ENCODE data around the gene ZNF710. TPM values are rescaled to one million over a fixed set of nuclear protein-coding genes. Genes with fewer than 3 reads are reported as not detected.

The ZNF710 gene
- total RNA-seq, 2 experiments from 2014 or later: 13.8 to 19.0 TPM

DNA sequence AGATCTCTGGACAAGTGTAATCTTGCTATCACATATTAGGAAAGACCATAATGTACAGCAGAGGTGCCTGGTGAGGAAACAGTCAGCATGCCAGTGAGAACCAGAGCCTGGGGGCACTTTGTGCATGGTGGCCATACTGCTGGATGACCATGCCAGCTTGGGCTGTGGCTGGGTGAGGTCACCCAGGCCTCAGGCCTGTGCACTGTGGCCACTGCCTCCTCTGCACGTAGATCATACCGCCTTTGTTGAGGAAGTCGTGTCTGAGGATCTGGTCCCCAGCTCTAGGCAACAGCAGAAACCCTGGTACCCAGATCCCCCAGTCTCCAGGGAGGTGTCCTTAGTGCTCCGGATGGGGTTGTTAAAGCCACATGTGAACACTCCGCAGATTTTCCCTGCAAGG lies 38.9 kb downstream of the ZNF710 start:
- H3K4me2 ChIP-seq (ENCODE audit: low read length): no peak overlapping the region
- no peaks in the 10 kb centered on the region for H3K9me3 ChIP-seq (ENCODE audit: low read length)
- H2AFZ ChIP-seq (ENCODE audit: low read length): no peak overlapping the region
- intact Hi-C loops (cut with micrococcal nuclease; ENCODE audit: unreplicated experiment): no loop called here
- TF ChIP-seq EZH2phosphoT487 (IDR thresholded peaks at IDR 0.05; ENCODE audit: borderline replicate concordance, low read depth, low read length) (no peak), CTCF (conservative IDR thresholded peaks at IDR 0.05; ENCODE audit: low read length) (no peak)
- no peak for DNase-seq (ENCODE audit: low spot score)
- H3K4me3 ChIP-seq (ENCODE audit: low read depth, low read length, poor library complexity, severe bottlenecking): no peak overlapping the region
- peaks cover 32% of the 10 kb centered on the region for H3K4me1 ChIP-seq (ENCODE audit: insufficient read depth, low read length, poor library complexity, severe bottlenecking)
- CTCF ChIA-PET (ENCODE audit: unreplicated experiment): no interaction called here
- POLR2A ChIA-PET: no interaction called here
- no TSS peak for BruUV-seq (replicated peaks)
- H3K27ac ChIP-seq (ENCODE audit: low read depth, low read length, poor library complexity, severe bottlenecking): no peak overlapping the region
- no peaks in the 10 kb centered on the region for H3K79me2 ChIP-seq (ENCODE audit: insufficient read depth, low read depth, low read length)
- H4K20me1 ChIP-seq (ENCODE audit: insufficient read depth, low read length): no peaks in the 10 kb centered on the region
- H3K9me2 ChIP-seq (ENCODE audit: insufficient read depth, low read length): no peaks in the 10 kb centered on the region
- no peaks in the 10 kb centered on the region for H3K36me3 ChIP-seq (ENCODE audit: insufficient read depth, low read length)

- Histone ChIP-seq H3K4me1 (ENCODE audit: insufficient read depth, low read length, poor library complexity, severe bottlenecking) (peaks cover 37% of the 10 kb centered on the region), H3K9me3 (ENCODE audit: low read length) (no peaks in the 10 kb centered on the region), H2AFZ (ENCODE audit: low read length) (no peak overlapping the region), H3K79me2 (ENCODE audit: insufficient read depth, low read depth, low read length) (no peaks in the 10 kb centered on the region), H3K9me2 (ENCODE audit: insufficient read depth, low read length) (no peaks in the 10 kb centered on the region), H3K27ac (ENCODE audit: low read depth, low read length, poor library complexity, severe bottlenecking) (no peak overlapping the region), H3K4me2 (ENCODE audit: low read length) (no peak overlapping the region; the same call in 1 of the 2 replicates), H3K36me3 (ENCODE audit: insufficient read depth, low read length) (no peaks in the 10 kb centered on the region), H3K4me3 (ENCODE audit: low read depth, low read length, poor library complexity, severe bottlenecking) (no peak overlapping the region), H4K20me1 (ENCODE audit: insufficient read depth, low read length) (no peaks in the 10 kb centered on the region)
- ChIA-PET CTCF (ENCODE audit: unreplicated experiment) (no interaction called here), POLR2A (no interaction called here)
- intact Hi-C loops (cut with micrococcal nuclease; ENCODE audit: unreplicated experiment): no loop called here
- no TSS peak for BruUV-seq (replicated peaks)
- no peak for DNase-seq (ENCODE audit: low spot score)
- no peak for TF ChIP-seq CTCF (conservative IDR thresholded peaks at IDR 0.05; ENCODE audit: low read length)
- no peak for TF ChIP-seq EZH2phosphoT487 (IDR thresholded peaks at IDR 0.05; ENCODE audit: borderline replicate concordance, low read depth, low read length)
Measured at GRCh38 chr15:90040618-90041017, 39.5 kb downstream of the ZNF710 start.

DNA sequence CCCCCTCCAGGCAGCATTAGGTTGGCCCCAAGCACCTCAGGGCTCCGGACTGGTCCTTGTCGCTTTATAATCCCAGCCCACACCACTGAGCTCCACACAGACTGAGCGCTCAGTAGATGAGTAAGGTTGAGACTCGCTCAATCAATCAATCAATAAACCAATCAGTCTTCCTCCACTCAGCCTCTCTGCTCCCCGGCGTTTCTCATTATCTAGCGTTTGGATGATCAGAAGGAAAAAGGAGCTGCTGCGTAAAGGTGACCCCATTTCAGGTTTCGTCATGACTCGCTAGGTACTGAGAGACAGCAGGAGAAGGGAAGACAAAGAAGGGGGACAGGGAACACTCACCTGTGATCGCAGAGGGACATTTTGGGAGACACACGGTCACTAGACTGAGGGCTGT lies 41.2 kb downstream of the ZNF710 start:
- intact Hi-C loops (cut with micrococcal nuclease; ENCODE audit: unreplicated experiment): no loop called here
- no peak for DNase-seq (ENCODE audit: low spot score)
- Histone ChIP-seq H3K9me2 (ENCODE audit: insufficient read depth, low read length) (no peaks in the 10 kb centered on the region), H3K36me3 (ENCODE audit: insufficient read depth, low read length) (no peaks in the 10 kb centered on the region), H3K4me2 (ENCODE audit: low read length) (no peak overlapping the region), H4K20me1 (ENCODE audit: insufficient read depth, low read length) (no peaks in the 10 kb centered on the region), H3K9me3 (ENCODE audit: low read length) (no peaks in the 10 kb centered on the region), H3K27ac (ENCODE audit: low read depth, low read length, poor library complexity, severe bottlenecking) (no peak overlapping the region), H3K4me3 (ENCODE audit: low read depth, low read length, poor library complexity, severe bottlenecking) (no peak overlapping the region), H2AFZ (ENCODE audit: low read length) (no peak overlapping the region), H3K4me1 (ENCODE audit: insufficient read depth, low read length, poor library complexity, severe bottlenecking) (peaks cover 52% of the 10 kb centered on the region), H3K79me2 (ENCODE audit: insufficient read depth, low read depth, low read length) (no peaks in the 10 kb centered on the region)
- no peak for TF ChIP-seq EZH2phosphoT487 (IDR thresholded peaks at IDR 0.05; ENCODE audit: borderline replicate concordance, low read depth, low read length)
- no TSS peak for BruUV-seq (replicated peaks)
- ChIA-PET POLR2A (interaction anchor here (0.7 kb wide), 1 partner anchor 566 kb away, joined by 3 read pairs; no protein-coding TSS in a partner anchor), CTCF (ENCODE audit: unreplicated experiment) (no interaction called here)

Data from OCI-LY7 (cell line).